ENCODE measurements around the gene NPAS2.

NPAS2 gene

GRCh38 chr2:100957996-100958653 is 138.2 kb downstream of the NPAS2 start:
- TF ChIP-seq CTCF (IDR thresholded peaks at IDR 0.05): no peak

- no peak for TF ChIP-seq CTCF (IDR thresholded peaks at IDR 0.05)
Observed at GRCh38 chr2:100959225-100959880, 139.4 kb downstream of the NPAS2 start.

GRCh38 chr2:100960688-100961087 is 140.7 kb downstream of the NPAS2 start:
- TF ChIP-seq CTCF (IDR thresholded peaks at IDR 0.05): no peak

- no peak for TF ChIP-seq CTCF (IDR thresholded peaks at IDR 0.05)
Observed at GRCh38 chr2:100962366-100963025, 142.6 kb downstream of the NPAS2 start.

- TF ChIP-seq CTCF (IDR thresholded peaks at IDR 0.05): no peak
Observed at GRCh38 chr2:100963026-100963375, 143.1 kb downstream of the NPAS2 start.

GRCh38 chr2:100964222-100964621 is 144.3 kb downstream of the NPAS2 start:
- TF ChIP-seq CTCF (IDR thresholded peaks at IDR 0.05): no peak

- TF ChIP-seq CTCF (IDR thresholded peaks at IDR 0.05): no peak
Observed at GRCh38 chr2:100964681-100965169, 144.8 kb downstream of the NPAS2 start.
